ENCODE results near the gene SNX9. TPM values are rescaled to one million over a fixed set of nuclear protein-coding genes. Genes with fewer than 3 reads are reported as not detected.
"Not testable (repeated sequence)": the region's sequence is repeated elsewhere in the genome, so short reads cannot be mapped to it uniquely, and the experiment has no call there.

SNX9 gene
- total RNA-seq, 6 donors from 2014 or later = 13.6 to 31.6 (median 19.0) TPM

- Histone ChIP-seq H3K9me3 (no peaks in the 10 kb centered on the region), H3K27ac (no peak overlapping the region), H3K36me3 (no peaks in the 10 kb centered on the region), H3K27me3 (no peaks in the 10 kb centered on the region), H3K4me1 (peaks cover 0 to 5% (median 0%) of the 10 kb centered on the region in 4 donors), H3K4me3 (no peak overlapping the region)
- TF ChIP-seq POLR2AphosphoS5 (IDR thresholded peaks at IDR 0.05) (no peak), CTCF (IDR thresholded peaks at IDR 0.05) (no peak), EP300 (IDR thresholded peaks at IDR 0.05) (no peak), POLR2A (IDR thresholded peaks at IDR 0.05) (no peak)
- ATAC-seq (ENCODE audit: low FRiP score in 2 of 2) = no peak
- no peak for DNase-seq
- WGBS, 2 donors = 49 to 59% methylated on average over 2 of the region's 2 CpGs
Observed at GRCh38 chr6:157791450-157791849, 31.6 kb upstream of the SNX9 start.

- Histone ChIP-seq H3K4me3 (no peak overlapping the region), H3K27ac (no peak overlapping the region), H3K36me3 (no peaks in the 10 kb centered on the region), H3K4me1 (peaks cover 0 to 5% (median 0%) of the 10 kb centered on the region in 4 donors), H3K27me3 (no peaks in the 10 kb centered on the region), H3K9me3 (no peaks in the 10 kb centered on the region)
- no peak for DNase-seq
- 48 to 62% methylated on average over 2 of the region's 2 CpGs for WGBS, 2 donors
- no peak for ATAC-seq (ENCODE audit: low FRiP score in 2 of 2)
- no peak for TF ChIP-seq EP300 (IDR thresholded peaks at IDR 0.05)
- no peak for TF ChIP-seq POLR2AphosphoS5 (IDR thresholded peaks at IDR 0.05)
- TF ChIP-seq POLR2A (IDR thresholded peaks at IDR 0.05) = no peak
- no peak for TF ChIP-seq CTCF (IDR thresholded peaks at IDR 0.05)
Observed at GRCh38 chr6:157792671-157793070, 30.4 kb upstream of the SNX9 start.

GRCh38 chr6:157794012-157794411 is 29.0 kb upstream of the SNX9 start:
- not testable (repeated sequence) for H3K36me3 ChIP-seq; ATAC-seq (ENCODE audit: low FRiP score in 2 of 2); H3K4me1 ChIP-seq; DNase-seq; H3K4me3 ChIP-seq; H3K27me3 ChIP-seq; H3K27ac ChIP-seq; H3K9me3 ChIP-seq
- WGBS, 2 donors = 90 to 91% methylated on average over 5 of the region's 5 CpGs

- no peaks in the 10 kb centered on the region for H3K36me3 ChIP-seq
- no peaks in the 10 kb centered on the region for H3K27me3 ChIP-seq
- 71 to 72% methylated on average over 6 of the region's 6 CpGs for WGBS, 2 donors
- no peak for DNase-seq
- peak in 1 of 2 donors; percentile 44 for ATAC-seq (ENCODE audit: low FRiP score in 2 of 2)
- H3K9me3 ChIP-seq = no peaks in the 10 kb centered on the region
- no peak overlapping the region for H3K4me3 ChIP-seq
- H3K4me1 ChIP-seq = peaks cover 0 to 5% (median 0%) of the 10 kb centered on the region in 4 donors
- TF ChIP-seq POLR2AphosphoS5 (IDR thresholded peaks at IDR 0.05) = no peak
- TF ChIP-seq POLR2A (IDR thresholded peaks at IDR 0.05) = no peak
- no peak for TF ChIP-seq CTCF (IDR thresholded peaks at IDR 0.05)
- TF ChIP-seq EP300 (IDR thresholded peaks at IDR 0.05) = no peak
- H3K27ac ChIP-seq = no peak overlapping the region
Observed at GRCh38 chr6:157795841-157796240, 27.2 kb upstream of the SNX9 start.

GRCh38 chr6:157798851-157799250 is 24.2 kb upstream of the SNX9 start:
- Histone ChIP-seq H3K4me1 (no peaks in the 10 kb centered on the region), H3K4me3 (no peak overlapping the region), H3K27me3 (no peaks in the 10 kb centered on the region), H3K9me3 (no peaks in the 10 kb centered on the region), H3K27ac (no peak overlapping the region), H3K36me3 (no peaks in the 10 kb centered on the region)
- 76 to 84% methylated on average over 6 of the region's 6 CpGs for WGBS, 2 donors
- no peak for TF ChIP-seq EP300 (IDR thresholded peaks at IDR 0.05)
- no peak for DNase-seq
- no peak for ATAC-seq (ENCODE audit: low FRiP score in 2 of 2)

GRCh38 chr6:157799561-157799960 is 23.5 kb upstream of the SNX9 start:
- not testable (repeated sequence) for H3K27ac ChIP-seq; H3K36me3 ChIP-seq; H3K4me1 ChIP-seq; H3K4me3 ChIP-seq; DNase-seq; H3K9me3 ChIP-seq; H3K27me3 ChIP-seq; ATAC-seq (ENCODE audit: low FRiP score in 2 of 2)
- 85 to 86% methylated on average over 3 of the region's 3 CpGs for WGBS, 2 donors

All from upper lobe of left lung (tissue), 6 donors.